NCI-H345 (cell line): ENCODE measurements around the gene TBX10.
"Not testable (repeated sequence)": the region's sequence is repeated elsewhere in the genome, so short reads cannot be mapped to it uniquely, and the experiment has no call there.

Experiments
- DNase-seq: peaks from one replicate; lab custom pipeline; 2025; lab: John Stamatoyannopoulos, UW

Gene TBX10

DNA sequence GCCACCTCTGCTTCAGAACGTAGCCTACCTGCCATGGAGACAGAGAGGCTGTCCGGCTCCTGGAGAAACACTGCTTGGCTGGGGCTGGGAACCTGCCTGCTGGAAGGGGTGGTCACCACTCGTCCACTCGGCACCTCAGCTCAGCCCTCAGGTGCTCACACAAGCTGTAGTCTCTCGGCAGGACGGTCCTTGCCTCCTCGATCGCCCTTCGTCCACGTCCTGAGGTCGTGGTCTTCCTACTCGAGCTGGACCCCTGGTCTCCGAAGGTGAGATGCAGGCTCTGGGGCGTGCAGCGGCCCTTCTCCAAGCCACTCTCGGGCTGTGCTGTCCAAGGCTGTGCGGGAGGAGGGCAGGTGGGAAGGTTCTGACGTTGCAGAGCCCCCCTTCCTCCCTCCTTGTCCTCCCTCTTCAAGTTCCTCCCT, at the start of gene TBX10:
TBX10 (minus strand) TSS at position 326 of the 422 bp plus-strand sequence; CDS start at position 35, 291 bp downstream.
- no peak for DNase-seq

DNA sequence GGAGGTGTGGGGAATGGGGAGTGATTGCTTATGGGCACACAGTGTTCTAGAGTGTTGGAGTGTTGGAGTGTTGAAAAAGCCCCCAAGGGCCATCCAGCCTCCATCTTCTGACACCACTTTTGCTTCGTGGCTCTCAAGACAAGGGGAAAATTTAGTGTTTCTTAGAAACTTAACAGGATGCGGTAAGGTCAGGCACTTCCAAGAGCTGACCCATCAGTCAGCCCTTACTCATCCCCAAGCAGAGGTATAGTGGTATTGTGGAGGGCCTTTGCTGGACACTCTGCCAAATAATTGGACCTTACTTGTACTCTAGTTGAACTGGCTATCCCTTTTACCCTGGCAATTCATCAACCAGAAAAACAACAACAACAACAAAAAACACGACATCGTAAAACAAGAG, 49.6 kb upstream of the TBX10 start:
- DNase-seq = no peak

DNA sequence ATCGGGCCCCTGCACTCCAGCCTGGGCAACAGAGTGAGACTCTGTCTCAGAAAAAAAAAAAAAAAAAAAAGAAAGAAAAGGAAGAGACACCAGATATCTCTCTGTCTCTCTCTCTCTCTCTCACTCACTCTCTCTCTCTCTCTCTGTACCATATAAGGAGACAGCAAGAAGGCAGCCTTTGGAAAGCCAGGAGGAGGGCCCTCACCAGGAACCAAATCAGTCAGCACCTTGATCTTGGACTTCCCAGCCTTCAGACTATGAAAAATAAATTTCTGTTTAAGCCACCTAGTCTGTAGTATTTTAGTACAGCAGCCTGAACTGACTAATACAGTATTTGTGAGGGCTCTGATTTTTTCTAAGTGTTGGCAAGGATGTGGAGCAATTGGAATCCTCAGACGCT, 48.4 kb upstream of the TBX10 start:
- no peak for DNase-seq

GRCh38 chr11:67685641-67686332, 46.2 kb upstream of the TBX10 start:
- not testable (repeated sequence) for DNase-seq

GRCh38 chr11:67682126-67683034, 42.8 kb upstream of the TBX10 start:
- DNase-seq = not testable (repeated sequence)

- DNase-seq = no peak
These were observed 41.3 kb upstream of the TBX10 start for GRCh38 chr11:67680696-67681470.

GRCh38 chr11:67675058-67675747, 35.6 kb upstream of the TBX10 start:
- no peak for DNase-seq

DNA sequence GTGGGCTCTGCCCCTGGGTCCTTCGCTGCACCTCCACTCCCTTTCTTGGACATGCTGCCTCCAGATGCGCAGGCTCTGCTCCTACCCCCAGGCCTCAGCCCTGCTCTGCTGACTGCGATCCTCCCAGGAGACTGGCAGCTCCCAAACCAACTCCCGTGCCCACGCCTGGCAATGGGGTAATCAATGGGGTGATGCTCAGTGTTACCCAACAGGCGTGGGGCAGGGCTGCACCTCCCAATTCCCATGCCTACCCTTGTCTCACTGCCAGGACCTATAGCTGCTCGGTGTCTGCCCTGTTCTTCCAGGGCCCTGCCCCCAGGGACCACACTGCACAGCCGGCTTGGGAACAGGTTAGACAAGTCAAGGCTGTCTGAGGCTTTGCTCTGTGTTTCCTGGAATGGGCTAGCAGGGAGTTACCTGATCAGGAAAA, 34.9 kb upstream of the TBX10 start, which contains the start of gene ALDH3B2:
ALDH3B2 (minus strand) TSS at position 182 of the 430 bp plus-strand sequence. CDS start 7,688 bp downstream, outside the sequence.
- DNase-seq = peak; percentile 11

DNA sequence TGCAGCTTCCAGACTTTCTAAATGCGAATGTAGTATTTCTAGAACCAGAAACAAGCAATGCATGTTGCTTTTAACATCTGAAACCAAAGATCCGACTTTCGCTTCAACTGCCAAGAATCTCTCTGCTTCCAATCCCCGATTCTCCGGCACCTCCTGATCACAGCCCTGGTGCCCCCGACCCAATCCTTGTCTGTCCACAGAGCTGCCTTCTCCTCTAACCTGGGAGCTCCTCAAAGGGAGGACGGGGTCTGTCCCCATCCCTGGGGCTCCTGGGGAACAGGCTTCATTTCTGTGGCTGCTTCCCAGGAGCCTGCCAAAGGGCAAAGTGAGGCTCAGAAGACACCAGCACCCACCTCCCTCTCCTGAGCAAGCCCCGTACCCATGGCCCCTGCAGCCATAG, 34.3 kb upstream of the TBX10 start:
- DNase-seq = no peak

- no peak for DNase-seq
These were observed 33.8 kb upstream of the TBX10 start for GRCh38 chr11:67673358-67673757.

DNA sequence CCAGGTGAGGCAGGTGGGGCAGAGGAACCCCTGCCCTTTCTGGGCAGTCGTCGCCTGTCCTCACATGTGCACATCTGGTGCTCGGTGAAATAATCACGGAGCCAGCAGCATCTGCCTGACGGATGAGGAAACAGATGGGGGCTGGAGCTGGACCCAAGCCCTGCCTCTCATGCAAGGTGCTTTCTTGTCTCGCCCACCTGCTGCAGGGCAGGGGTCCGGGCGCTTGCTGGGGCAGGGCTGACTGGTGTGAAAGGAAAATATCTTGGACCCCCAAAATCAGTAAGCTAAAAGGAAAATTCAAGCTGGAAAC, 31.6 kb upstream of the TBX10 start:
- no peak for DNase-seq

- DNase-seq = no peak
These were observed 31.0 kb upstream of the TBX10 start for GRCh38 chr11:67670316-67671210.

- DNase-seq = no peak
These were observed 28.6 kb upstream of the TBX10 start for GRCh38 chr11:67668192-67668551.

GRCh38 chr11:67667490-67668191, 28.1 kb upstream of the TBX10 start:
- no peak for DNase-seq

DNA sequence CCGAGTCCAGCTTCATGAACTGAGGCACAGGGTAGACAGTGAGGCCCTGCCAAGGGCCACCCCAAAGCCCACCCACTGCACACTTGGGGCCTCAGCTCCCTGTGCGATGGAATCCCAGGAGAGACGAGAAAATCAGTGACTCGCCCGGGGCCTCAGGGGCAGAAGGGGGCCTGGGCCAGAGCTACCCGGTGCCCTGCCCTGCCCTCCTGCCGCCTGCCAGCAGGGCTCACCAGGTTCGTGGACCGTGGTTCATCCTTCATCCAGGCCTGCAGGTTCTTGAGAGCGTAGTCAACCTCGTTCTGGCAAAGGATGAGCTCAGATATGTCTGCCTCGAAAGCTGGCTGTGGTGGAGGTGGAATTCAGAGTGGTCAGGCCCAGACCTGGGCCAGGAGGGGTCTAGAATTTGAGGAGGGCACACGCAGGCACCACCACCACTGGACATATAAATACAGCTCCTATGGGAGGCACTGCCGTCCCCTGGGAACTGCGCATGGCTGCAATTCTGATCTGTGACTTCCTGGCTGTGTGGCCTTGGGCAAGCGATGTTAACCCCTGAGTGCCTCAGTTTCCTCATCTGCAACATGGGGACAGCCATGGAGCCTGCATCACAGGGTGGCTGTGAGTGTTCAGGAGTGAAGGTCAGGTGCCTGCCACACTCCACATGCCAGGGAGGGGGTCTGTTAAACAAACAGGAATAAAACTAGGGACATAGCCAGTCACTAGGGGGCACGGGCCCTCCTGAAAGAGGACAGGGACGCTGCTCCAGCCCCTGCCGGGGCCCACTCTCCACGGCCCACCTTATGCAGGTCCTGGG, 27.3 kb upstream of the TBX10 start:
- no peak for DNase-seq

DNA sequence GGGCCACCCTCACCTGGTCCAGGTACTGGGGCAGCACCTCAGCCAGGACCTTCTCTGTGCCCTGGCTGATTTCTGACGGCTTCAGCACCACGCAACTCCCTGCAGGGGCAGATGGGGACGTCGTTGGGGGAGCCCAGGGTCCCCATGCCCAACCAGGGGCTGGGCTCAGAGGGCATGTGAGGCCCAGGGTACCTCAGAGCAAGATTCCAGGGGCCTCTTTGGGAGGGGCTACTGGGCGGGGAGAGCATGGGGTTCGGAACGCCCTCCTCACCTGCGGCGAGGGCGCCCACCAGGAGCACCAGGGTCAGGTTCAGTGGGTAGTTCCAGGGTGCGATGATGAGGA, 26.7 kb upstream of the TBX10 start:
- no peak for DNase-seq

- DNase-seq = no peak
These were observed 26.2 kb upstream of the TBX10 start for GRCh38 chr11:67665541-67666302.

GRCh38 chr11:67664696-67665540, 25.4 kb upstream of the TBX10 start:
- DNase-seq = no peak
